T-cell (primary cell): ENCODE results near the gene SEMA6C. TPM values are rescaled to one million over a fixed set of nuclear protein-coding genes. Genes with fewer than 3 reads are reported as not detected.

Source experiments
- ATAC-seq, 4 experiments: fragments of 200-7000 bp in 3 of 4; fragments of 150-1000 bp in 1 of 4; cut with Tn5 transposase; replicated peaks in 1 of 4; 1 replicate in 3 of 4; 2 replicates in 1 of 4; pipeline ENCODE4 v1.10.0; 2021; ENCODE audit warnings: moderate library complexity in 3 of 4, mild to moderate bottlenecking in 2 of 4, moderate number of reproducible peaks in 1 of 4
- CTCF ChIA-PET, 2 donors: fragments of 300-600 bp; sonication (Branson Sonifier 250); formaldehyde crosslinking; loops; one replicate each; lab custom pipeline; 2022; ENCODE audit warnings: antibody characterized with exemption in 2 of 2; lab: Charles Lee
- POLR2A ChIA-PET, 2 donors: fragments of 300-600 bp; sonication (Branson Sonifier 250); formaldehyde crosslinking; loops; one replicate each; lab custom pipeline; 2022; ENCODE audit warnings: antibody characterized with exemption in 2 of 2; lab: Charles Lee
- DNase-seq, 35 experiments: peaks; one replicate each; pipeline versions ENCODE4 v3.0.0 to v3.0.0-alpha.2; 2013 to 2023
- H3K27ac ChIP-seq: one replicate; pipeline ENCODE4 v1.5.1; 2013; ENCODE audit warnings: low read length
- H3K27me3 ChIP-seq, 2 experiments: replicated peaks in 1 of 2; 1 replicate in 1 of 2; 2 replicates in 1 of 2; pipeline versions ENCODE4 v1.6.1 to v1.7.0; 2013; ENCODE audit warnings: low read length in 1 of 2, mixed read lengths in 1 of 2; ENCODE audit not compliant: control insufficient read depth in 2 of 2, insufficient read depth in 2 of 2; ENCODE audit errors: extremely low read depth in 1 of 2
- H3K36me3 ChIP-seq, 2 donors: 1 replicate in 1 of 2; 2 replicates in 1 of 2; pipeline versions ENCODE4 v1.6.1 to v1.7.0; 2013; ENCODE audit warnings: low read length in 1 of 2; ENCODE audit not compliant: control insufficient read depth in 2 of 2, insufficient read depth in 1 of 2; ENCODE audit errors: extremely low read depth in 1 of 2
- H3K4me1 ChIP-seq, 2 experiments: 1 replicate in 1 of 2; 2 replicates in 1 of 2; pipeline versions ENCODE4 v1.6.1 to v1.7.0; 2013; ENCODE audit warnings: low read length in 2 of 2, mixed read lengths in 1 of 2; ENCODE audit not compliant: insufficient read depth in 2 of 2, control insufficient read depth in 1 of 2; ENCODE audit errors: extremely low read depth in 1 of 2
- H3K4me3 ChIP-seq, 2 donors: 1 replicate in 1 of 2; 2 replicates in 1 of 2; pipeline versions ENCODE4 v1.5.1 to v1.7.0; 2013; ENCODE audit warnings: mild to moderate bottlenecking in 2 of 2, low read length in 1 of 2, moderate library complexity in 1 of 2; ENCODE audit not compliant: control insufficient read depth in 1 of 2; ENCODE audit errors: extremely low read depth in 1 of 2
- H3K9me3 ChIP-seq: 2 replicates; pipeline ENCODE4 v1.7.0; 2013
- H3K27ac Mint-ChIP-seq, 2 donors: one replicate each; pipeline ENCODE4 v1.8.0; 2020 to 2021; ENCODE audit warnings: mild to moderate bottlenecking in 2 of 2, mixed read lengths in 2 of 2
- H3K27me3 Mint-ChIP-seq, 2 donors: one replicate each; pipeline ENCODE4 v1.8.0; 2021 to 2022; ENCODE audit warnings: mixed read lengths in 2 of 2
- H3K36me3 Mint-ChIP-seq: one replicate; pipeline ENCODE4 v1.8.0; 2021; ENCODE audit warnings: mixed read lengths
- H3K4me1 Mint-ChIP-seq, 3 donors: one replicate each; pipeline ENCODE4 v1.8.0; 2020 to 2022; ENCODE audit warnings: mixed read lengths in 3 of 3, mild to moderate bottlenecking in 1 of 3
- H3K4me3 Mint-ChIP-seq, 3 donors: one replicate each; pipeline ENCODE4 v1.8.0; 2020 to 2022; ENCODE audit warnings: mild to moderate bottlenecking in 3 of 3, mixed read lengths in 3 of 3, moderate library complexity in 3 of 3
- H3K9me3 Mint-ChIP-seq, 3 donors: one replicate each; pipeline ENCODE4 v1.8.0; 2020 to 2022; ENCODE audit warnings: mixed read lengths in 3 of 3
- WGBS: methylation state at CpG from one replicate; pipeline ENCODE4 v1.1.5; 2013; ENCODE audit warnings: missing lambda C conversion rate; ENCODE audit not compliant: insufficient coverage; 5-methylcytosine and 5-hydroxymethylcytosine counted together
- total RNA-seq, 35 experiments: library from RNA in 6 of 35; stranded (reverse) in 6 of 35; fragments of 120-200 nt in 1 of 35; gene quantifications; one replicate each; pipeline versions ENCODE4 v1.2.1 to v1.2.4 and lab custom pipeline; 2013 to 2026

The SEMA6C gene
- total RNA-seq, 5 donors from 2014 or later (not counting 1 experiment from before 2014, with no cell fraction given): 2.5 to 11.5 (median 8.5) TPM

DNA sequence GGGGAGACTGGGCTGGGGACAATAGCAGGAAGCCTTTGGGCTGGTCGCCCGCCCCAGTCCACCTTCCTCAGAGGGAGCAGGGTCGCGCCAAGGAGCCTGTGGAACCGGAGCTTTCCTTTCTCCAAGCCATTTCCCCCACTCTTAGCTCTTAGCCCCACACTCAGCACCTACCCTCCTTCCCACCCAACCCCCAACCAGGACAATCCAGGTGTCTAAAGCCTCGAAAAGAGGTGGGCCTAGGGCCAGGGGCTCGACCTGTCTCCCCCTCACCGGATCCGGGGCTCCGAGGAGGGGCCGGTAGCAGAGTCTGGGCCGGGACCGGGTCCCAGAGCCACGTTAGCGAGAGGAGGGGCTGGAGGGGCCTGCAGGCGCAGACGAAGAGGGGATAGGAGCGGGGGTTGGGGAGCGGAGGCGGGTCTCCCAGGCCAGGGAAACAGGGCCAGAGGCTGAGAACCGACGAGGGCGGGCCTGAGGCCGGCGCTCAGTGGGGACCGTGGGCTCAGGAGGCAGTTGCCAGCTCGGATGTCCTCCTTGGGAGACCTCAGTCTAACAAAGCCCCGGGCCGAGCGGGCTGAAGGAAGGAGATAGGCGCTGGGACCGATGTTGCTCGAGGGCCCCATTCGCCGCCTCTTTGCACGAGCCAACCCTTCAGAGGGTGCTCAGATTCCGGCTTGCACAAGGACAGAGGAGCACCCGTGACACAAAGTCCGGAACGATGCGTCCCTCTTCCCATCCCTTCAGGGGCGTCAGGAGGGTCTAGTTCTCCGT lies 943 bp downstream of the SEMA6C start:
- ChIA-PET POLR2A (no interaction called here), CTCF (interaction anchor here in 1 of 2 donors (0.7 to 1.5 kb wide), 2 partner anchors 11 to 46 kb away, joined by 3 read pairs; partner anchors contain the start of gene TNFAIP8L2)
- Histone ChIP-seq H3K9me3 (no peaks in the 10 kb centered on the region), H3K27me3 (peaks cover 0 to 11% of the 10 kb centered on the region in 2 experiments), H3K27ac (no peak overlapping the region), H3K36me3 (no peaks in the 10 kb centered on the region), H3K4me3 (peak overlapping the region; percentile 75 to 80), H3K4me1 (peaks cover 0 to 23% of the 10 kb centered on the region in 2 experiments)
- DNase-seq (peak in 6 of 35 experiments; percentile 12 to 47 (median 28)), ATAC-seq (peak in 2 of 4 experiments; percentile 8 to 27)
- H3K27ac Mint-ChIP-seq: no peak overlapping the region
- peaks cover 14 to 17% (median 16%) of the 10 kb centered on the region in 3 donors for H3K4me1 Mint-ChIP-seq
- H3K36me3 Mint-ChIP-seq: no peaks in the 10 kb centered on the region
- peak overlapping the region; percentile 86 to 95 (median 94) for H3K4me3 Mint-ChIP-seq
- H3K27me3 Mint-ChIP-seq: no peaks in the 10 kb centered on the region
- no peaks in the 10 kb centered on the region for H3K9me3 Mint-ChIP-seq
- 44% methylated on average over 38 of the region's 43 CpGs for WGBS

DNA sequence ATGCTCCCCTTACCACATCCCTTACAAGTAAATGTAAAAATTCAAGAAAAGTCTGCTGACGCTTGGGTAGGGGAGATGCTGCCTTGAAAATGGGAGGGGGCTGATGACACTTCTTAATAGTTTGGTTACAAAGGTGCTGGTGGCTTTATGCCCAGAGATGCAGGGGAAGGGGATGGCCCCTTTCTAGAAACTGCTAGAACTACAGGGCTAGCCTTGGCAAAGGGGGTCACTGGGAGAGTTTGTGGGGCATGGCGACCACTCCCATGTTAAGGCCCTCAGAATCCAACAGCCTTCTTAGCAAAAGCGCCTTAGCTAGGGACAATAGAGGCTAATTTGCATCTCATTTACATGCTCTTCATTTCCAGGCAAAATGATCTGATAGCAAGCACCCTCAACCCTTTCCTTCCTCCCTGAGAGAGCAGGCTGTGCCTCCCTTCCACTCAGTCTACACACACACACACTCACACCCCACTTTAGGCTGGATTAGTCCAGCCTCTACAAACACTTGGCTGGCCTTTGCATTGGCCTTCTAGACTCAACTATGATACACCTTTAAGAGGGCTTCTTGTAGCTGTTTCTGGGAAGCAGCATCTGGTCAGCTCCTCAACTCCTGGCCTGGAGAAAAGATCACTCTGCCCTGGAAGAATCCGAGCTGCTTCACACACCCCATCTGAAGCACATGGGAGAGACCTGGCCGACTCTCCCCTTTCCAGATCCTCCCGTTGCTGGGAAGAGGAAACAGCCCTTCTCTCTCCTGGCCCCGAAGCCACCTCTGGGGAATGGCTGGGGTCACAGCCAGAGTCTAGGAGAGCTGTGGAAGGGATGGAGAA lies 1.7 kb downstream of the SEMA6C start:
- peaks cover 0 to 23% of the 10 kb centered on the region in 2 experiments for H3K4me1 ChIP-seq
- no peaks in the 10 kb centered on the region for H3K36me3 Mint-ChIP-seq
- CTCF ChIA-PET: interaction anchor here in 1 of 2 donors (0.7 kb wide), 1 partner anchor 45 kb away, joined by 3 read pairs; no protein-coding TSS in a partner anchor

DNA sequence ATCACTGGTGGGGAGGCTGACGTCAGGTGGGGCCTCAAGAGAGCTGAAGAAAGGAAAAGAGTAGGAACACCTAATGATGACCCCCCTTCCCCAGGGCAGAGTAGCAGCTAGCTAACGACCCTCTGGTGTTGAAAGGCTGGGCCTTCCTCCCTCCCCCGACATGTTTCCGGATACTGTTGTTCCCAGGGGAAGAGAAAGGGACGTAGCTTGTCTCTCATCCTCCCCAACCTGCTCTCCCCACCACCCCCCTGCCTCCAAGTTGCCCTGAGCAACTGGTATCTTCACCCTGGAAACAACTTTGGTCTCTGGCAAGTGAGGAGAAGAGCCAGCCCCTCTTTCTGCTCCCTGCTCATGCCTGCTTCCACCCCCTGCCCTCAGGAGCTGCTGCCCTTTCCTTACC lies 2.4 kb downstream of the SEMA6C start:
- WGBS: 100% methylated on average over 2 of the region's 5 CpGs
- no peak for ATAC-seq
- POLR2A ChIA-PET: no interaction called here
- H3K4me1 ChIP-seq: peaks cover 0 to 23% of the 10 kb centered on the region in 2 experiments
- H3K27me3 ChIP-seq: peaks cover 0 to 11% of the 10 kb centered on the region in 2 experiments
- H3K27ac ChIP-seq: no peak overlapping the region
- Mint-ChIP-seq H3K27ac (no peak overlapping the region), H3K36me3 (no peaks in the 10 kb centered on the region), H3K9me3 (no peaks in the 10 kb centered on the region), H3K27me3 (no peaks in the 10 kb centered on the region), H3K4me1 (peaks cover 14 to 17% (median 16%) of the 10 kb centered on the region in 3 donors), H3K4me3 (no peak overlapping the region)
- no peaks in the 10 kb centered on the region for H3K36me3 ChIP-seq
- no peak for DNase-seq
- no peaks in the 10 kb centered on the region for H3K9me3 ChIP-seq
- H3K4me3 ChIP-seq: no peak overlapping the region
- CTCF ChIA-PET: no interaction called here

More for the DNA sequence above, 1.7 kb downstream of the SEMA6C start:
- H3K4me3 Mint-ChIP-seq: peak overlapping the region; percentile 21 to 95 (median 31)
- DNase-seq: no peak
- H3K4me3 ChIP-seq: no peak overlapping the region
- H3K27ac ChIP-seq: no peak overlapping the region
- H3K9me3 ChIP-seq: no peaks in the 10 kb centered on the region
- no peaks in the 10 kb centered on the region for H3K9me3 Mint-ChIP-seq
- WGBS: 92% methylated on average over 4 of the region's 7 CpGs
- no peak for ATAC-seq
- H3K27me3 ChIP-seq: peaks cover 0 to 11% of the 10 kb centered on the region in 2 experiments
- no peak overlapping the region for H3K27ac Mint-ChIP-seq
- peaks cover 14 to 17% (median 16%) of the 10 kb centered on the region in 3 donors for H3K4me1 Mint-ChIP-seq
- H3K36me3 ChIP-seq: no peaks in the 10 kb centered on the region
- no peaks in the 10 kb centered on the region for H3K27me3 Mint-ChIP-seq
- POLR2A ChIA-PET: no interaction called here

DNA sequence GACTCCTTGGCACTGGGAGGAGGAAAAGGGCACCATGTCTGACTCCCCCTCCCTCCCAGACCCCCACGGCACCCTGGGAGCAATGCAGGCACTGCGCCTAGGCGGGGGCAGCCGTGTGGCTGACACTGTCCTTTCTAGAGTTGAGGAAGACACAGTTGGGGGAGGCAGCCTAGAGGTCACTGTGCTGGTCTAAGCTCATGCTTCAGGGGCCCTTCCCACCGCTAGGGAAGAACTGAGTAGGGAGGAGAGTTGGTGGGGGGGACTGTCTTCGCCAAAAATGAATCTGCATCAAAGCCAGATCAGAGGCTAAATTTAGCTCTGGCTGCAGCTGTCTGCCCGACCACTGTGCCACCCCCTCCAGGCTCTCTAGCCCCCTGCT lies 3.4 kb downstream of the SEMA6C start:
- CTCF ChIA-PET: interaction anchor here in 1 of 2 donors (0.6 kb wide), 1 partner anchor 15 kb away, joined by 3 read pairs; no protein-coding TSS in a partner anchor

DNA sequence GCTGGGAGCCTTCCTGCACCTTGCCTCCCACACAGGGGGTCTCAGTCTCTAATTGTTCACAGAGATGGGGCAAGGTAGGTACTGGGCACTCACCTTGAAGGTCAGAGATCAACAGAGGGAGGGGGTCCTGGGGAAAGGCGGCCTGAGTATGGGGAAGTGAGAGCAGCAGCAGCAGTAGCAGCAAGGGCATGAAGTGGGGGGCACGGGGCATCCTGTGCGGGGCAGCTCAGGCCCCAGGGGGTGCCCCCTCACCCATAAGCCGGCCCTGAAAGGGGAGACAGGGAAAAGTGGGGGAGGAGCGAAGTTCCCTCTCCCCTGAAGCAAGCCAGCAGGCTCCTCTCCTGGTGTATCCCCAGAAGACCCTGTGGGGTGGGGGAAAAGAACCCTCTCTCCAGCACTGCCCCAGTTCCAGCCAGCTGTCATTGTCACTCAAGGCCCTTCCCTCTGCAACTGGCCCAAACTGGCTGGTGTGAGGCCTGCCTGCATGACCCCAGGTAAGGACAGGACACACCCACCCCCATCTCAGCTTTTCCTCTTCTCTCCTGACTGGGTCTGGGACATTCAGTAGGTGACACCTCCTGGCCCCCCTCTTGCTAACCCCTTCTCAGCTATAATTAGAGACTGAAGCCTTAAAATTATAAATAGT lies 3.9 kb downstream of the SEMA6C start:
- POLR2A ChIA-PET: interaction anchor here (0.5 to 0.6 kb wide), 2 partner anchors 11 to 18 kb away, joined by 4 to 6 read pairs; no protein-coding TSS in a partner anchor
- no CpG with 5 or more reads among the region's 5 CpGs for WGBS

More for the DNA sequence above, 3.4 kb downstream of the SEMA6C start:
- Histone ChIP-seq H3K4me3 (no peak overlapping the region), H3K27ac (no peak overlapping the region), H3K4me1 (peaks cover 0 to 23% of the 10 kb centered on the region in 2 experiments), H3K27me3 (peaks cover 0 to 11% of the 10 kb centered on the region in 2 experiments), H3K9me3 (no peaks in the 10 kb centered on the region), H3K36me3 (no peaks in the 10 kb centered on the region)
- Mint-ChIP-seq H3K27me3 (no peaks in the 10 kb centered on the region), H3K27ac (no peak overlapping the region), H3K9me3 (no peaks in the 10 kb centered on the region), H3K4me1 (peaks cover 14 to 17% (median 16%) of the 10 kb centered on the region in 3 donors), H3K4me3 (no peak overlapping the region), H3K36me3 (no peaks in the 10 kb centered on the region)
- POLR2A ChIA-PET: interaction anchor here in 1 of 2 donors (0.5 kb wide), 1 partner anchor 19 kb away, joined by 6 read pairs; no protein-coding TSS in a partner anchor
- no peak for DNase-seq
- no peak for ATAC-seq
- no CpG with 5 or more reads among the region's 7 CpGs for whole genome bisulfite sequencing

More for the DNA sequence above, 3.9 kb downstream of the SEMA6C start:
- Histone ChIP-seq H3K36me3 (no peaks in the 10 kb centered on the region), H3K4me3 (no peak overlapping the region), H3K27me3 (peaks cover 0 to 11% of the 10 kb centered on the region in 2 experiments), H3K9me3 (no peaks in the 10 kb centered on the region), H3K27ac (no peak overlapping the region), H3K4me1 (peaks cover 0 to 23% of the 10 kb centered on the region in 2 experiments)
- Mint-ChIP-seq H3K36me3 (no peaks in the 10 kb centered on the region), H3K9me3 (no peaks in the 10 kb centered on the region), H3K27me3 (no peaks in the 10 kb centered on the region), H3K27ac (no peak overlapping the region), H3K4me1 (peaks cover 13 to 16% (median 15%) of the 10 kb centered on the region in 3 donors), H3K4me3 (no peak overlapping the region)
- DNase-seq (no peak), ATAC-seq (no peak)
- CTCF ChIA-PET: interaction anchor here in 1 of 2 donors (0.6 kb wide), 1 partner anchor 85 kb away, joined by 3 read pairs; no protein-coding TSS in a partner anchor
